Epithelial cell of esophagus (primary cell): ENCODE measurements around the gene HCN1.

Experiments
- DNase-seq: peaks from one replicate; pipeline ENCODE4 v3.0.0; 2010; ENCODE audit warnings: low read depth
- H3K4me3 ChIP-seq: 2 replicates; pipeline ENCODE4 v1.5.1; 2011; ENCODE audit warnings: mild to moderate bottlenecking, low read length, control low read depth
- TF ChIP-seq, protein P1 (sequence below): IDR thresholded peaks from 2 replicates; pipeline ENCODE4 v1.5.1; 2011; ENCODE audit warnings: low read depth, mild to moderate bottlenecking, low read length, control low read depth, inconsistent platforms; ENCODE audit not compliant: insufficient read depth; ENCODE audit errors: missing control alignments

Gene HCN1

DNA sequence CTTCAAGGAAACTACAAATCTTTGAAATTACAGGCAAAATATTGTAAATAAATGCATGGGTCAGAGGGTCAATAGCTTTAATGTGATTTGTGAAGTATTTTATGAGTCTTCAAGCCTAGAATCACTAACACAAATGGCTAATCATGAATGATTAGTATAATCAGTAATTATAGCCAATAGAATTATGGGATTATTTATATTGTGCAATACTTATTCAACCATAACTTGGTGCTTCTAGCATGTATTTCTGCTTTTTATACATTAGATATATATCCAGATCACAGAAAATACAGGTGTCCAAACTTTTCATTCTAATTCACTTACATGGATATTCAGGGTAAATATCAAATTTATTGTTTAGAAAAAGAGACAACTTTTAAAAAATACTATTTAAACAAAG, 12.1 kb downstream of the HCN1 start:
- H3K4me3 ChIP-seq, result no peak overlapping the region
- DNase-seq, result no peak
- TF ChIP-seq, protein P1, sequence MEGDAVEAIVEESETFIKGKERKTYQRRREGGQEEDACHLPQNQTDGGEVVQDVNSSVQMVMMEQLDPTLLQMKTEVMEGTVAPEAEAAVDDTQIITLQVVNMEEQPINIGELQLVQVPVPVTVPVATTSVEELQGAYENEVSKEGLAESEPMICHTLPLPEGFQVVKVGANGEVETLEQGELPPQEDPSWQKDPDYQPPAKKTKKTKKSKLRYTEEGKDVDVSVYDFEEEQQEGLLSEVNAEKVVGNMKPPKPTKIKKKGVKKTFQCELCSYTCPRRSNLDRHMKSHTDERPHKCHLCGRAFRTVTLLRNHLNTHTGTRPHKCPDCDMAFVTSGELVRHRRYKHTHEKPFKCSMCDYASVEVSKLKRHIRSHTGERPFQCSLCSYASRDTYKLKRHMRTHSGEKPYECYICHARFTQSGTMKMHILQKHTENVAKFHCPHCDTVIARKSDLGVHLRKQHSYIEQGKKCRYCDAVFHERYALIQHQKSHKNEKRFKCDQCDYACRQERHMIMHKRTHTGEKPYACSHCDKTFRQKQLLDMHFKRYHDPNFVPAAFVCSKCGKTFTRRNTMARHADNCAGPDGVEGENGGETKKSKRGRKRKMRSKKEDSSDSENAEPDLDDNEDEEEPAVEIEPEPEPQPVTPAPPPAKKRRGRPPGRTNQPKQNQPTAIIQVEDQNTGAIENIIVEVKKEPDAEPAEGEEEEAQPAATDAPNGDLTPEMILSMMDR, result no peak

DNA sequence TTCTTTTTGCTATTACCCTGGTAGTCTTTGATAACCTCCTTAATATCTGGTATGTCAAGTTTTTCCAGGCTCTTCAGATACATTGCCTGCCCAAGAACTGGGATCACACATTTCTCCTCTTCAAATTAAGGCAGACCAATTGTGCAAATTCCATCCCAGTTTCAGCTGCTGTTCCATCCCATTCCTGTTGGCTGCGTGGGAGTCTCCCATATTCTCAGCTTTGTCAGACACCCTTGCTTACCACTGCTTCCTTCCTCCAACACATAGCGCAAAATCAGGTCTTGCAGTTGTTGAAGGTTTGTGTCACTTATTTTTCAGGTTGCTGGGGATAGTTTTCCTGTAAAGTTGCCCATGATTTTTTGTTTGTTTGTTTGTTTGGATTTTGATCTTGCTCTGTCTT, 15.2 kb downstream of the HCN1 start:
- H3K4me3 ChIP-seq, result no peak overlapping the region
- TF ChIP-seq, protein P1, result no peak
- no peak for DNase-seq

DNA sequence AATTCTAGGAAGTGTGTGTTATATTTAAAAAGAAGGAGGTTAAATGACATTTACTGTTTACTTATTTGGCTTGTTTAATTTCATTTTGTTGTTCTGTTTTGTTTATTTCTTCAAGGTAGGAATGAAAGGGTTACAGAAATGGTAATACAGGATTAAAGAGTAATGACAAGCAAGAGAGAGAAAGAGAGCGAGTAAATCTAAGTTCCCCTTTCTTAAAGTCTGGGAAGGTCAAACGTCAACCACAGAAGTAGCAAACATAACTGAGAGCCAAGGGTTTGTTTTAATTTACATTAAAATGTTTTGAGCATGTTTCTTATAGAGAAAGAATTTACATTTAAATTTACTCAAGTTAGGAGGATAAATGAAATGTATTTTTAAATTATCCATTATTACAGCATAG, 18.7 kb downstream of the HCN1 start:
- no peak overlapping the region for H3K4me3 ChIP-seq
- TF ChIP-seq, protein P1, result no peak
- no peak for DNase-seq

DNA sequence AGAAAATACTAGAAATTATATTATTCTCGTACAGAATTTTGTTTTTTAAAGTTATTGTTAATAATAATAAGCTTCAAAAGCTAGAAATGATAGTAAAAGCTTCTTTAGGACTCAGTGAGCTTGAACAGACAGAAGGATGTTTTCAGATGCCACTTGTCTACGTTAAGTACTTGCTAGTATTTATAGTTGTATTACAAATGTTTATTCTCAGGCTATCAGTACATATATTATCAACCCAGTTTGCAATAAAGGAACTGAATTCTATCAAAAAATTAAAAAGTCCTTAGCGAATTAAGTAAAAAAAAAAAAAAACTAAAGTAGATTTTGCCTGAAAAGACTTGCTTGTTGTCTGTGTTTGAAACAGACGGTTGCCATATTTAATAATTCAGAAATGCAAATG, 23.9 kb downstream of the HCN1 start:
- no peak overlapping the region for H3K4me3 ChIP-seq
- TF ChIP-seq, protein P1, result no peak
- no peak for DNase-seq

DNA sequence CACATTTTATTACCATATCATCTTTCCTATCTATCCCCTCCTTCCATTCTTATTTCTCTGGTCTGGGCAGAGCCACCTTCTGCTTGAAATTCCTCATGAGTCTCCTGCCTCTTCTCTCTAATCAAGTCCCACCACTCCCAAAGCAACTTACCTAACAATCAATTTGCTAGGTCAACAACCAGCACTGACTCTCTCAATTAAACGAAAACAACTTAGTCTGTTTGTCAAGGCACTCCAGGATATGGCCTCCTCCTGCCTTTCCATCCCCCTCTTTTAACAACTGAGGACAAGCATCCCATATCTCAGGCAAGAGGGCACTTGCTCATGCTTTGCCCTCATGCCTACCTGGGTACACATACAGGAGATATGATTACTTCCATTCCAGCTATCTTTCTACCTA, 47.4 kb downstream of the HCN1 start:
- no peak overlapping the region for H3K4me3 ChIP-seq
- DNase-seq, result no peak
- TF ChIP-seq, protein P1, result no peak

DNA sequence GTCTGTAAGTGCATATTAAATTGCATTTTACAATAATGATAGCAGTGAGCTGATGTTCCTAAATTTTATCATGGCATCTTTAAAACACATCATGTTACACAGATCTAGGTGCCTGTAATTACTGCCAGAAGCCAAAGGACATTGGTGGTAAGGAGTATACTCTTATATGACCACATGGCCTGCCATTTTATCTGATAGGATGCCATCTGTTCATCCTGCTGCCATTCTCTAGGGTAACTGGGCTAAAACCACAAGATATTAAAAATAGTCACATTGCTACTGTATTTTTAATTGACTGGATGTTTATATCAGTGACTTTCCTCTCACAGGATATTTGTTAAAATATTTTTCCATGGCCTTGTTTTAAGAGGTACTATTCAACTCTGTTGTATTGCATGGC, 53.1 kb downstream of the HCN1 start:
- no peak for DNase-seq
- TF ChIP-seq, protein P1, result no peak
- no peak overlapping the region for H3K4me3 ChIP-seq

DNA sequence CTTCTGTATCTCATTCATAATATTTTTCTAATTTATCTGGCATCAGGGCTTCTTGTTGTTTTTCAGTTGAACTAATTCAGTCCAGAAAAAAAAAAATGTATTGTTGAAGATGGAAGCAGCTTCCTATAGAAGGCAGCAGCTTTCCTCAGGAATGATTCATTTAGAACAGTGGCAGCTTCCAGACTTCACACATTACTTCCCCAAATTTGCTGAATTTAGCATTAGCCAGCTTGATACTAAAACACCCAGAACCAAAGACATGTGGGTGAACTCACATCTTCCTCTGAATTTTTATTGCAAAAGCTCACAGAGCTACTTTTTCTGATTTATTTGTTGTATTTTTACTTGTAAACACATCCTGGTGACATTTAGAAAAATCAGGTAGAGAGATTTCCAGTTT, 53.8 kb downstream of the HCN1 start:
- H3K4me3 ChIP-seq, result no peak overlapping the region
- TF ChIP-seq, protein P1, result no peak
- no peak for DNase-seq
